D721Med (cell line): ENCODE results near the gene COL13A1.

Experiments
- DNase-seq: peaks from one replicate; pipeline ENCODE4 v3.0.0; 2011; ENCODE audit warnings: low spot score; ENCODE audit not compliant: insufficient read length
- FAIRE-seq: peaks from 2 replicates; lab custom pipeline; 2011; peaks lifted over from hg19 to GRCh38; lab: Jason Lieb, UNC
- TF ChIP-seq, protein P1 (sequence below): IDR thresholded peaks from 2 replicates; pipeline ENCODE4 v1.5.1; 2012; ENCODE audit warnings: mild to moderate bottlenecking, control low read depth; ENCODE audit not compliant: insufficient read depth; ENCODE audit errors: missing control alignments

COL13A1 gene

DNA sequence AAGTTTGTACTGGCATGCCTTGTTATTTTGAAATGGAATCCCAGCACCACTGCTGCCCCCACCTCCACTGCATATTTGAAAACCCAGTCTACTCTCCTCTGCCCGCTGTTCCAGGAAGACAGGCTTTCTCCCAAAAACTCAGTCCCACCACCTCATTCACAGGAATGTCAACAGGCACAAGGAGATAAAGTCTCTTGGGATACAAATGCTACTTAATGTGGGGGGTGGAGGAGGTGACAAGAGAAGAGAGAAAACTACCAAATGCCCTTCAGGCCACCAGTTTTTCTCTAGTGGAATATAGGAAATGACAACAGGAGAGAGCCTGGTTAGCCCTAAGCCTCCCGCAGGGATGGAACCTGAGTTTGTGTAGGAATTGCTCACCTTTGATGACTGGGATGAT lies 1.0 kb upstream of the COL13A1 start:
- TF ChIP-seq, protein P1, sequence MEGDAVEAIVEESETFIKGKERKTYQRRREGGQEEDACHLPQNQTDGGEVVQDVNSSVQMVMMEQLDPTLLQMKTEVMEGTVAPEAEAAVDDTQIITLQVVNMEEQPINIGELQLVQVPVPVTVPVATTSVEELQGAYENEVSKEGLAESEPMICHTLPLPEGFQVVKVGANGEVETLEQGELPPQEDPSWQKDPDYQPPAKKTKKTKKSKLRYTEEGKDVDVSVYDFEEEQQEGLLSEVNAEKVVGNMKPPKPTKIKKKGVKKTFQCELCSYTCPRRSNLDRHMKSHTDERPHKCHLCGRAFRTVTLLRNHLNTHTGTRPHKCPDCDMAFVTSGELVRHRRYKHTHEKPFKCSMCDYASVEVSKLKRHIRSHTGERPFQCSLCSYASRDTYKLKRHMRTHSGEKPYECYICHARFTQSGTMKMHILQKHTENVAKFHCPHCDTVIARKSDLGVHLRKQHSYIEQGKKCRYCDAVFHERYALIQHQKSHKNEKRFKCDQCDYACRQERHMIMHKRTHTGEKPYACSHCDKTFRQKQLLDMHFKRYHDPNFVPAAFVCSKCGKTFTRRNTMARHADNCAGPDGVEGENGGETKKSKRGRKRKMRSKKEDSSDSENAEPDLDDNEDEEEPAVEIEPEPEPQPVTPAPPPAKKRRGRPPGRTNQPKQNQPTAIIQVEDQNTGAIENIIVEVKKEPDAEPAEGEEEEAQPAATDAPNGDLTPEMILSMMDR, result no peak
- DNase-seq (no peak), FAIRE-seq (no peak)

DNA sequence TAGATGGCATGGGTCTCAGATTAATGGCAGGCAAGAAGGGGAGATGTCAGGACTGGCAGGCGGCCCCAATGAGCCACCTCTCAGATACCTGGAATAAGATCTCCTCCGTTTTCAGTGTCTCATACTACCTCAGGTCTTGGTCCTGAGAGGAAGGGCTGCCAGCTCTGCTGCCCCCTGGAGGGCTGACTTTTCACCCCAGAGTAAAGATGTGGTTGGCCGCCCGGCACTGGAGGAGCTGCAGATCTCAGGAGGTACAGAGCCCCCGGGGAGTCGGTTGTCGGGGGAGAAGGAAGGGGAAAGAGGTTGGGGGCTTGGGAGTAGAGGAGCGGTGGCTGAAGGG lies 642 bp upstream of the COL13A1 start:
- TF ChIP-seq, protein P1, result peak; percentile 41
- DNase-seq (no peak), FAIRE-seq (no peak)

DNA sequence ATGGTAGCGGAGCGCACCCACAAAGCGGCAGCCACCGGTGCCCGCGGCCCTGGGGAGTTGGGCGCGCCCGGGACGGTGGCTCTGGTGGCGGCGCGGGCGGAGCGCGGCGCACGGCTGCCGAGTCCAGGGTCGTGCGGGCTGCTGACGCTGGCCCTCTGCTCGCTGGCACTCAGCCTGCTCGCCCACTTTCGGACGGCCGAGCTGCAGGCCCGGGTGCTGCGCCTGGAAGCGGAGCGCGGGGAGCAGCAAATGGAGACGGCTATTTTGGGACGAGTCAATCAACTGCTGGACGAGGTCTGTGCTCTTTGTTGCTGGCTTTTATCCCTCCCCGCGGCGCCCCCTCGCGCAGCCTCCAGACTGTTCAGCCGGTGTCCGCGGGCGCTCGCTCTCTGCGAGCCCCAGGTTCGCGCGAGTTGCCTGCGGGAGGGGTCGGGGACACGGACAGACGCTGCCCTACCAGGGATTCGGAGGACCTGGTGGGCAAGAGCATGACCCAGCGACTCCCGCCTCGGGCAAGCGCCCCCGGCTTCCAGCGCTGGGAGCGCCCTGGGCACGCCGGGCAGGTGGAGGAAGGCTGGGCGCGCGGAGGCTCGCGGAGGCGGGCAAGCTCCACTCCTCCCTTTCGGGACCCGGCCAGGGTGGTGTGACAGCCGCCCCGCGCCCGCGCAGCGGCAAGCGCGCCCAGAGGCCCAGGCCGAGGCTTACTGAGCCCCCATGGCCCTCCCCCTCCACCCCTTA lies 887 bp downstream of the COL13A1 start:
- TF ChIP-seq, protein P1, result no peak
- FAIRE-seq (no peak), DNase-seq (no peak)

DNA sequence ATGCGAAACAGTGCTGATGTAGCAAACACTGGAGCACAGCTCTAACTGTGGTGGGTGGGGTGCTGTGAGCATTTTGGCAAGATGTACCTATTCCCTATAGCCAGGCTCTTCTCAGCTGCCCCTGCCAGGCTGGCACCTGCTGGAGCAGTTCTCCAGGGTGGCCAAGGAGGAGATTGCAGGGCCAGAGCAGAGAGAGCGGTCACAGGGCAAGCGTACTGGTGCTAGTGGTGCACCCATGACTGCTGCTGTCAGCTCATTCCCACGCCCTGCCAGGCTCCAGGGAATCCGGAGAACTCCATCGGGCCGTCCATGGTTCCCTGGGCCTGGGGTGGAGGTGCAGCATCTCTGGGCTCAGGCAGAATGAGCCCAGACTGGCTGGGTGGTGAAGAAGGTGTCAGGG lies 2.1 kb downstream of the COL13A1 start:
- FAIRE-seq, result no peak
- TF ChIP-seq, protein P1, result no peak

DNA sequence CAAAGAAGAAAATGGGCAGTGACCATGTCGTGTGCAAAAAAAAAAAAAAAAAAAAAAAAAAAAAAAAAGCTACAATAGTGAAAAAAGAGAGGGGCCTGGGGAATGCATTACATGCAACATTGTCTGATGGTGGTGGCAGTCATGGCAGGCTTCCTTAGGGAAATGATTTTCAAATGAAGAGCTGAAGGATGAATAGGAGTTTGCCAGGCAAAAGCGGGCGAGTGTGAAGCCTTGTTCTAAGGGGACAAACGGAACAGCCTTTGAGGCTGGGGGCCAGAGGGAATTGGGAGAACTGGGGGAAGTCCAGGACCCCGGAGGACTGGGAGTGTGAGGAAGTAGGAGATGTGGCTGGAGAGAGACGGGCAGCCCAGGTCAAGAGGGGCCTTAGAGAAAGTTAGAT lies 3.1 kb downstream of the COL13A1 start:
- DNase-seq (no peak), FAIRE-seq (no peak)

More for the DNA sequence above, 2.1 kb downstream of the COL13A1 start:
- DNase-seq, result no peak

DNA sequence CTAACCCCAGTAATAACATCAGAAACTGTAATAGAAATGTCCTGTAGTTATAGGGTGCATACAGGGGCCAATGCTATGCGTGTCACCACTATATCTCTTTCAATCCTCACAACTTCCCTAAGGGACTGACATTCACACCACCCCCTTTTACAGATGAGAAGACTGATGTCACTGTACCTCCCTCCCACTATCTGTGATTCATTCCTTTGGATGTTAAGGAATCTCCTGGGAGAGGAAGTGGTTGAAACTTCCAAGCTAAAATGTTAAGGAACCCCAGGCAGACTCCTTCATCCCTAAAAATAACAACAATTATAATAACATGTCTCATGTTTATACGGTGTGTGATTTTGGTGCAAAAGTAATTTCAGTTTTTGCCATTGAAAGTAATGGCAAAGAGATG lies 5.4 kb downstream of the COL13A1 start:
- FAIRE-seq (no peak), DNase-seq (no peak)
- TF ChIP-seq, protein P1, result no peak

More for the DNA sequence above, 3.1 kb downstream of the COL13A1 start:
- TF ChIP-seq, protein P1, result no peak

DNA sequence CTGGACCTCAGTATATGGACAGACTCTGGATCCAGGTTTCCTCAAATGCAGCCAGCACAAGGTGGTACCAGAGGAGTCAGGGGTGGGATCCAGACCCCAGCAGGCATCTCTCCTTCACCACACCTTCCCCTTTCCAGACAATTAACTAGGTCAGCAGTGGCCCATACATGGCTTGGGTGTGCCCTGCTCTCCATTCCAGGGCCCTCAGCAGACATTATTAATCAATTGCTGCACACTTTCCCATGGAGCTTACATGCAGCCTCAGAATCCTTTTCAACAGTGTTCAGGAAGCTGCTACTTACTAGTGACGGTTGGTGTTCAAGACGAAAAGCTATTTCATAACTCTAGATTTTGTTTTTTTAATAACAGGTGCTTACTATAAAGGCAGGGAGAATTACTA lies 6.0 kb downstream of the COL13A1 start:
- TF ChIP-seq, protein P1, result no peak
- no peak for FAIRE-seq
- no peak for DNase-seq
